ENCODE measurements around the gene ITSN1. TPM values are rescaled to one million over a fixed set of nuclear protein-coding genes. Genes with fewer than 3 reads are reported as not detected.

Gene ITSN1
- total RNA-seq, 4 donors from 2014 or later = 29.6 to 42.2 (median 41.1) TPM

DNA sequence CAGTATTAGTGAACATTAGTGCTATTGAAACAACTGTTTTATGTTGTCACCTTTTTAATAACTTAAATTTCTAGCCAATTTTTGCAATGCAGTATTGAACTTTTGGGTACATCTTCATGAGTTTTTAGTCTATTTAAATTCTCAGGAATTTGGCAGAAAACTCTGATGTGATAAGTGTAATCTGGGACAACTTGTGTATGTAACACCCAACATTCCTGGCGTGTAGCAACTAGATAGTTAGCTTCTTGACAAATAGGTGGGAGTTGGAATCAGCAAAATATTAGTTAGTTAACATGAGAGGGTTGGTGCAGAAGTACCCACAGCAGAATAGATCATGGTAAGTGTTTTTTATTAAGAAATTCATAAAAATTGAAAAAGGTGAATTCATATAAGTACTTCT lies 111.6 kb downstream of the ITSN1 start:
- no peak for TF ChIP-seq POLR2A (IDR thresholded peaks at IDR 0.05)
- TF ChIP-seq, protein P1, sequence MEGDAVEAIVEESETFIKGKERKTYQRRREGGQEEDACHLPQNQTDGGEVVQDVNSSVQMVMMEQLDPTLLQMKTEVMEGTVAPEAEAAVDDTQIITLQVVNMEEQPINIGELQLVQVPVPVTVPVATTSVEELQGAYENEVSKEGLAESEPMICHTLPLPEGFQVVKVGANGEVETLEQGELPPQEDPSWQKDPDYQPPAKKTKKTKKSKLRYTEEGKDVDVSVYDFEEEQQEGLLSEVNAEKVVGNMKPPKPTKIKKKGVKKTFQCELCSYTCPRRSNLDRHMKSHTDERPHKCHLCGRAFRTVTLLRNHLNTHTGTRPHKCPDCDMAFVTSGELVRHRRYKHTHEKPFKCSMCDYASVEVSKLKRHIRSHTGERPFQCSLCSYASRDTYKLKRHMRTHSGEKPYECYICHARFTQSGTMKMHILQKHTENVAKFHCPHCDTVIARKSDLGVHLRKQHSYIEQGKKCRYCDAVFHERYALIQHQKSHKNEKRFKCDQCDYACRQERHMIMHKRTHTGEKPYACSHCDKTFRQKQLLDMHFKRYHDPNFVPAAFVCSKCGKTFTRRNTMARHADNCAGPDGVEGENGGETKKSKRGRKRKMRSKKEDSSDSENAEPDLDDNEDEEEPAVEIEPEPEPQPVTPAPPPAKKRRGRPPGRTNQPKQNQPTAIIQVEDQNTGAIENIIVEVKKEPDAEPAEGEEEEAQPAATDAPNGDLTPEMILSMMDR (IDR thresholded peaks at IDR 0.05) = no peak

DNA sequence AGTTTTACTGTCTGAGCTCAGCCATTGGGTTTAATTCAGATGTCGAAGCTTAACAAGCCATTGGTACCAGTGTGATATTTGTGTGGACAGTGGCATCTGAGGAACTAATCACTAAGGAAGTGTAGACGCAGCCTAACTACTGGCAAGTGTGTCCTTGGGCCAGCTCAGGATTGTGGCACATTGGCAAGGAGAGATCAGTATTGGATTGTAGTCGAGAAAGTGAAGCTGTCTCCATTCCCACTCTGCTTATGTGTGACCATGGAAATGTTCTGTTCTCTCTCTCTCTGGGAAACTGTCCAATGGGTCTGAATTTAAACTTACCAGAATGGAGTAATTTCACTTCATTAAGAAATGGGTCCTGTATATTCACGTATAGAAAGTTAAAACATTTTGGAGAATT lies 112.2 kb downstream of the ITSN1 start:
- peak overlapping the region in 1 of 3 donors; percentile 10 for H3K27ac ChIP-seq
- no peak for TF ChIP-seq POLR2A (IDR thresholded peaks at IDR 0.05)
- TF ChIP-seq, protein P1 (IDR thresholded peaks at IDR 0.05) = no peak
- WGBS, 2 donors = 72 to 89% methylated on average over 4 of the region's 4 CpGs

More for the DNA sequence above, 111.6 kb downstream of the ITSN1 start:
- Histone ChIP-seq H3K4me1 (peaks cover 6 to 8% of the 10 kb centered on the region in 2 donors), H3K9me3 (no peaks in the 10 kb centered on the region), H3K4me3 (replicated peaks in 1 of 3) (no peak overlapping the region), H3K27me3 (no peaks in the 10 kb centered on the region), H3K36me3 (no peaks in the 10 kb centered on the region), H3K27ac (no peak overlapping the region)
- 94 to 96% methylated on average over 1 of the region's 1 CpG for WGBS, 2 donors
- no peak for DNase-seq
- intact Hi-C loops (cut with DNase I) = no loop called here

GRCh38 chr21:33755354-33755753 lies 113.1 kb downstream of the ITSN1 start:
- Histone ChIP-seq H3K27ac (peak overlapping the region in 1 of 3 donors; percentile 10), H3K27me3 (no peaks in the 10 kb centered on the region), H3K36me3 (no peaks in the 10 kb centered on the region), H3K4me1 (peaks cover 6 to 13% of the 10 kb centered on the region in 2 donors), H3K4me3 (replicated peaks in 1 of 3) (no peak overlapping the region), H3K9me3 (no peaks in the 10 kb centered on the region)
- intact Hi-C loops (cut with DNase I) = no loop called here
- 97 to 100% methylated on average over 1 of the region's 1 CpG for WGBS, 2 donors
- TF ChIP-seq, protein P1 (IDR thresholded peaks at IDR 0.05) = no peak
- TF ChIP-seq POLR2A (IDR thresholded peaks at IDR 0.05) = no peak
- no peak for DNase-seq

More for the DNA sequence above, 112.2 kb downstream of the ITSN1 start:
- Histone ChIP-seq H3K36me3 (no peaks in the 10 kb centered on the region), H3K9me3 (no peaks in the 10 kb centered on the region), H3K27me3 (no peaks in the 10 kb centered on the region), H3K4me1 (peaks cover 6 to 8% of the 10 kb centered on the region in 2 donors), H3K4me3 (replicated peaks in 1 of 3) (no peak overlapping the region)
- intact Hi-C loops (cut with DNase I) = no loop called here
- peak in 1 of 2 donors; percentile 31 for DNase-seq

DNA sequence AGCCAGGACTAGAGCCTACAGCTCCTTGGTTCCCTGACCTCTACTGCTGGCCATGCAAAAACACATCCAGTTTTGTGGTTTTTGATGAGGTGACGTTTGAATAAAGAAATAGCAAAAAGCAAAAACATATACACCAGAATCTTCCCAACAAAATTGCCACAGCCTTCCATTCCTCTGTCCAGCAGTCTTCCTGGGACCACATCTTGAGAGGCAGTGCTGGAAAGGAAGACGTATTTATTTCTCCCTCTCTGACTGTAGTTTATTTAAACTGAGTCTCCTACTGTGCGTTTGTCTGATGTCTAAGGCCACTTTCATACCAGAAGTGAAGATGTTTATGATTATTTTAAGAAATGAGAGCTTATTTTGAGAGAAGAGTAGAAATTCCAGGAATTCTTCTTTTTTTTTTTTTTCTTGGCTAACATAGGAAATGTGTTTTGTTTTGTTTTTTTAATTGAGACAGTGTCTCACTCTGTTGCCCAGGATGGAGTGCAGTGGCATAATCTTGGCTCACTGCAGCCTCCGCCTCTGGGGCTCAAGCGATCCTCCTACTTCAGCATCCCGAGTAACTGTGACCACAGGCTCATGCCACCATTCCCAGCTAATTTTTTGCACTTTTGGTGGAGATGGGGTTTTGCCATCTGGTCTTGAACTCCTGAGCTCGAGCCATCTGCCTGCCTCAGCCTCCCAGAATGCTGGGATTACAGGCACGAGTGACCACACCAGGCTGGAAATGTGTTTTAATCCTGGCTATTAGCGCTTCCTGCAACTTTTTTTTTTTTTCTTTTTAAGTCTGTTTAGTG lies 118.5 kb downstream of the ITSN1 start:
- Histone ChIP-seq H3K9me3 (no peaks in the 10 kb centered on the region), H3K4me3 (replicated peaks in 1 of 3) (no peak overlapping the region), H3K27ac (peak overlapping the region; percentile 22 to 78 (median 56)), H3K4me1 (peaks cover 22 to 26% of the 10 kb centered on the region in 2 donors), H3K27me3 (no peaks in the 10 kb centered on the region), H3K36me3 (no peaks in the 10 kb centered on the region)
- 57 to 61% methylated on average over 9 of the region's 9 CpGs for WGBS, 2 donors
- intact Hi-C loops (cut with DNase I) = no loop called here
- peak; percentile 26 to 59 for DNase-seq
- TF ChIP-seq, protein P1 (IDR thresholded peaks at IDR 0.05) = no peak
- no peak for TF ChIP-seq POLR2A (IDR thresholded peaks at IDR 0.05)

DNA sequence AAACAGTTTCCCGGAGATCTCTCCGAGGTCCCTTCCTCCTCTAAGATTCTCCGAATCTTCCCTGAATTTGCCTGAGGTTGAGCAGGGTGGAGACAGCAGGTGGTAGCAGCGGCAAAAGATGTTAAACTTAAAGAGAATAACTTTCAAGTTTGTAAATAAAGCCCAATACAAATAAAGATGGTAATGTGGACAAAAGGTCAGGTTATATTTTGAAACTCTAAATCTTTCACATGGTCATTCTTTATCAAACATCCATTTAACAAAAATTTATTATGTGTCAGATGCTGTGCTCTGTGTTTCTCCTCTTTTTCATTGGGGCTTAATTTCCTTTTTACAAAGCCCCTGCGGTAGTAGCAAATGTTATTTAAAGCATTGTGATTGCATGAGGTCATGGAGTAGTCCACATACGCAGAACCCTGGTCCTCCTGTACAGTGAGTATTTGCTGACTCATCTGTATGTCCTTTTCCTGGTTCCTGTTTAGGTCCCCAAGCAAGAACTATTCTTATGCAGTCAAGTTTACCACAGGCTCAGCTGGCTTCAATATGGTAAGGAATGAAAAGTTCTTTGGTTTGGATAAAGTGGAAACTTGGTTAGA lies 119.2 kb downstream of the ITSN1 start:
- WGBS, 2 donors = 52 to 59% methylated on average over 6 of the region's 6 CpGs
- DNase-seq = no peak
- H3K27me3 ChIP-seq = no peaks in the 10 kb centered on the region
- peaks cover 0 to 4% of the 10 kb centered on the region in 2 donors for H3K36me3 ChIP-seq
- peak overlapping the region; percentile 22 to 78 (median 56) for H3K27ac ChIP-seq
- H3K4me3 ChIP-seq (replicated peaks in 1 of 3) = no peak overlapping the region
- H3K9me3 ChIP-seq = no peaks in the 10 kb centered on the region
- intact Hi-C loops (cut with DNase I) = no loop called here
- H3K4me1 ChIP-seq = peaks cover 22 to 26% of the 10 kb centered on the region in 2 donors
- no peak for TF ChIP-seq POLR2A (IDR thresholded peaks at IDR 0.05)
- TF ChIP-seq, protein P1 (IDR thresholded peaks at IDR 0.05) = no peak

Measured in thyroid gland (tissue), 4 donors.